ENCODE results near the gene RHOD. TPM values are rescaled to one million over a fixed set of nuclear protein-coding genes. Genes with fewer than 3 reads are reported as not detected.

RHOD gene
- total and polyA plus RNA-seq, 4 donors: 7.3 to 39.3 (median 16.5) TPM

- TF ChIP-seq CTCF (IDR thresholded peaks at IDR 0.05; ENCODE audit: control extremely low read depth, extremely low read depth): no peak
- DNase-seq: no peak
Measured at GRCh38 chr11:67013511-67014045, 43.1 kb upstream of the RHOD start.

GRCh38 chr11:67014343-67014742, 42.3 kb upstream of the RHOD start:
- 94 to 96% methylated on average over 7 of the region's 7 CpGs for WGBS, 2 donors
- no peak overlapping the region for H3K4me3 ChIP-seq
- H3K27me3 ChIP-seq (ENCODE audit: control insufficient read depth in 3 of 3, insufficient read depth in 3 of 3, low read length in 2 of 3): no peaks in the 10 kb centered on the region
- ATAC-seq (ENCODE audit: insufficient read depth, low FRiP score) (no peak), DNase-seq (no peak)
- no peak for TF ChIP-seq CTCF (IDR thresholded peaks at IDR 0.05; ENCODE audit: control extremely low read depth, extremely low read depth)
- no peaks in the 10 kb centered on the region for H3K9me3 ChIP-seq (ENCODE audit: control insufficient read depth in 4 of 4, insufficient read depth in 3 of 4, low read length in 3 of 4)
- no peak overlapping the region for H3K27ac ChIP-seq (ENCODE audit: low read depth in 1 of 2, low read length in 1 of 2)
- no peaks in the 10 kb centered on the region for H3K36me3 ChIP-seq (ENCODE audit: control insufficient read depth in 4 of 4, insufficient read depth in 4 of 4, low read length in 4 of 4)
- no peak overlapping the region for H3K9ac ChIP-seq (ENCODE audit: insufficient read depth in 1 of 2, low read length in 2 of 2)
- no peaks in the 10 kb centered on the region for H3K4me1 ChIP-seq (ENCODE audit: control insufficient read depth in 5 of 5, insufficient read depth in 5 of 5, low read length in 5 of 5)

More at GRCh38 chr11:67013511-67014045, 43.1 kb upstream of the RHOD start:
- no peak overlapping the region for H3K9ac ChIP-seq (ENCODE audit: insufficient read depth in 1 of 2, low read length in 2 of 2)
- no peak overlapping the region for H3K4me3 ChIP-seq
- H3K27me3 ChIP-seq (ENCODE audit: control insufficient read depth in 3 of 3, insufficient read depth in 3 of 3, low read length in 2 of 3): no peaks in the 10 kb centered on the region
- H3K36me3 ChIP-seq (ENCODE audit: control insufficient read depth in 4 of 4, insufficient read depth in 4 of 4, low read length in 4 of 4): no peaks in the 10 kb centered on the region
- ATAC-seq (ENCODE audit: insufficient read depth, low FRiP score): no peak
- H3K4me1 ChIP-seq (ENCODE audit: control insufficient read depth in 5 of 5, insufficient read depth in 5 of 5, low read length in 5 of 5): no peaks in the 10 kb centered on the region
- H3K9me3 ChIP-seq (ENCODE audit: control insufficient read depth in 4 of 4, insufficient read depth in 3 of 4, low read length in 3 of 4): no peaks in the 10 kb centered on the region
- H3K27ac ChIP-seq (ENCODE audit: low read depth in 1 of 2, low read length in 1 of 2): no peak overlapping the region
- WGBS, 2 donors: 88 to 94% methylated on average over 11 of the region's 11 CpGs

GRCh38 chr11:67015048-67015447, 41.6 kb upstream of the RHOD start:
- 91 to 96% methylated on average over 8 of the region's 8 CpGs for WGBS, 2 donors
- Histone ChIP-seq H3K27me3 (ENCODE audit: control insufficient read depth in 3 of 3, insufficient read depth in 3 of 3, low read length in 2 of 3) (no peaks in the 10 kb centered on the region), H3K9me3 (ENCODE audit: control insufficient read depth in 4 of 4, insufficient read depth in 3 of 4, low read length in 3 of 4) (no peaks in the 10 kb centered on the region), H3K4me3 (no peak overlapping the region), H3K4me1 (ENCODE audit: control insufficient read depth in 5 of 5, insufficient read depth in 5 of 5, low read length in 5 of 5) (no peaks in the 10 kb centered on the region), H3K9ac (ENCODE audit: insufficient read depth in 1 of 2, low read length in 2 of 2) (no peak overlapping the region), H3K36me3 (ENCODE audit: control insufficient read depth in 4 of 4, insufficient read depth in 4 of 4, low read length in 4 of 4) (no peaks in the 10 kb centered on the region), H3K27ac (ENCODE audit: low read depth in 1 of 2, low read length in 1 of 2) (no peak overlapping the region)
- no peak for DNase-seq
- no peak for TF ChIP-seq CTCF (IDR thresholded peaks at IDR 0.05; ENCODE audit: control extremely low read depth, extremely low read depth)
- no peak for ATAC-seq (ENCODE audit: insufficient read depth, low FRiP score)

GRCh38 chr11:67016550-67016949, 40.1 kb upstream of the RHOD start:
- ATAC-seq (ENCODE audit: insufficient read depth, low FRiP score) (no peak), DNase-seq (no peak)
- 79 to 83% methylated on average over 5 of the region's 5 CpGs for WGBS, 2 donors
- Histone ChIP-seq H3K27me3 (ENCODE audit: control insufficient read depth in 3 of 3, insufficient read depth in 3 of 3, low read length in 2 of 3) (no peaks in the 10 kb centered on the region), H3K27ac (ENCODE audit: low read depth in 1 of 2, low read length in 1 of 2) (no peak overlapping the region), H3K4me3 (no peak overlapping the region), H3K4me1 (ENCODE audit: control insufficient read depth in 5 of 5, insufficient read depth in 5 of 5, low read length in 5 of 5) (no peaks in the 10 kb centered on the region), H3K9me3 (ENCODE audit: control insufficient read depth in 4 of 4, insufficient read depth in 3 of 4, low read length in 3 of 4) (no peaks in the 10 kb centered on the region), H3K9ac (ENCODE audit: insufficient read depth in 1 of 2, low read length in 2 of 2) (no peak overlapping the region), H3K36me3 (ENCODE audit: control insufficient read depth in 4 of 4, insufficient read depth in 4 of 4, low read length in 4 of 4) (no peaks in the 10 kb centered on the region)
- TF ChIP-seq CTCF (IDR thresholded peaks at IDR 0.05; ENCODE audit: control extremely low read depth, extremely low read depth): no peak
